Measurements from ENCODE around the gene IP6K2.
A peak's percentile ranks its signal among the peaks of the same experiment; 100 is the strongest.

Gene IP6K2

GRCh38 chr3:48685603-48686511 lies 31.2 kb downstream of the IP6K2 start, which contains the start of gene NCKIPSD:
Gene NCKIPSD, minus strand, starts transcription at chr3:48685915. Its CDS starts 108 bp downstream, at chr3:48685807.
- no peaks in the 10 kb centered on the region for H3K9me3 ChIP-seq (ENCODE audit: control insufficient read depth, insufficient read depth, low read length)
- H3K9ac ChIP-seq (ENCODE audit: low read depth, low read length): peak within 1 kb of the TSS; percentile 85
- H3K4me3 ChIP-seq (ENCODE audit: low read depth, low read length): peak within 1 kb of the TSS; percentile 91
- H3K4me1 ChIP-seq (ENCODE audit: control insufficient read depth, insufficient read depth, low read length): peaks cover 4% of the 10 kb centered on the region
- peaks cover 47% of the 10 kb centered on the region for H3K36me3 ChIP-seq (ENCODE audit: control insufficient read depth, insufficient read depth, low read length)
- H3K27me3 ChIP-seq (ENCODE audit: control insufficient read depth, insufficient read depth, low read length): no peaks in the 10 kb centered on the region

GRCh38 chr3:48685293-48685602 lies 31.8 kb downstream of the IP6K2 start:
- Histone ChIP-seq H3K4me3 (ENCODE audit: low read depth, low read length) (peak overlapping the region; percentile 91), H3K9me3 (ENCODE audit: control insufficient read depth, insufficient read depth, low read length) (no peaks in the 10 kb centered on the region), H3K27me3 (ENCODE audit: control insufficient read depth, insufficient read depth, low read length) (no peaks in the 10 kb centered on the region), H3K9ac (ENCODE audit: low read depth, low read length) (peak overlapping the region; percentile 85), H3K36me3 (ENCODE audit: control insufficient read depth, insufficient read depth, low read length) (peaks cover 49% of the 10 kb centered on the region), H3K4me1 (ENCODE audit: control insufficient read depth, insufficient read depth, low read length) (peaks cover 4% of the 10 kb centered on the region)

GRCh38 chr3:48684480-48685143 lies 32.4 kb downstream of the IP6K2 start:
- Histone ChIP-seq H3K9ac (ENCODE audit: low read depth, low read length) (peak overlapping the region; percentile 60), H3K9me3 (ENCODE audit: control insufficient read depth, insufficient read depth, low read length) (no peaks in the 10 kb centered on the region), H3K36me3 (ENCODE audit: control insufficient read depth, insufficient read depth, low read length) (peaks cover 52% of the 10 kb centered on the region), H3K4me3 (ENCODE audit: low read depth, low read length) (peak overlapping the region; percentile 91), H3K27me3 (ENCODE audit: control insufficient read depth, insufficient read depth, low read length) (no peaks in the 10 kb centered on the region), H3K4me1 (ENCODE audit: control insufficient read depth, insufficient read depth, low read length) (peaks cover 4% of the 10 kb centered on the region)

DNA sequence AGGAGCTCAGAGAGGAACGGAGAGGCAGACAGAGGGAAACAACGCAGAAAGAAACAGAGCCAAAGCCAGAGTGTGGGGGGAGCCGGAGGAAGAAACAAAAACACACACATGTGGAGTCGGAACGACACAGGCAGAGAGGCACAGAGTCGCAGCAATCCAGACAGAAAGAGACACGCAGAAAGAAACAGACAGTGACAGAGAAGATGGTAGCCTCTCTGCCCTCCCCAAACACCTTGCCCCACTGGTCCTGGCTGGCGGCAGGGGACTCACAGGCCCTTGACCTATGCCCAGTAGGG lies 33.0 kb downstream of the IP6K2 start:
- no peaks in the 10 kb centered on the region for H3K27me3 ChIP-seq (ENCODE audit: control insufficient read depth, insufficient read depth, low read length)
- H3K4me1 ChIP-seq (ENCODE audit: control insufficient read depth, insufficient read depth, low read length): peaks cover 4% of the 10 kb centered on the region
- no peak overlapping the region for H3K9ac ChIP-seq (ENCODE audit: low read depth, low read length)
- H3K4me3 ChIP-seq (ENCODE audit: low read depth, low read length): peak overlapping the region; percentile 91
- H3K36me3 ChIP-seq (ENCODE audit: control insufficient read depth, insufficient read depth, low read length): peaks cover 53% of the 10 kb centered on the region
- H3K9me3 ChIP-seq (ENCODE audit: control insufficient read depth, insufficient read depth, low read length): no peaks in the 10 kb centered on the region

DNA sequence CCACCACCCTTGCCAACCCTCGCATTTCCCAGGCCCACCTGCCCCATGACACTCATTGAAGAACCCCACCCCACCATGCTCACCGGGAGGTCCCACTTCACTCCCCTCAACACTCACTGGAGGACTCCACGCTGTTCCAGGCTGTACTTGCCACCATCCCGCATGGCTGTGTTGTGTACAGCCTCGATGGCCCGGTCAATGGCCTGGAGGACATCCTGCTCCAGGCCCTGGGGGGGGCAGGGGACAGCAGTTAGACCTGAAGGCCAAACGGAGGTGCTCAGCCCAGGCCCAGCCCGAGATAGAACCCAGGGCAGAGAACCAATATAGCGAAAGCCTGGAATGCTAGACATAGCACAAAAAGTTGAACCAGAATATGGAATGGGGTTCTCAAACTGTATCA lies 34.2 kb downstream of the IP6K2 start:
- peaks cover 53% of the 10 kb centered on the region for H3K36me3 ChIP-seq (ENCODE audit: control insufficient read depth, insufficient read depth, low read length)
- no peaks in the 10 kb centered on the region for H3K27me3 ChIP-seq (ENCODE audit: control insufficient read depth, insufficient read depth, low read length)
- peaks cover 4% of the 10 kb centered on the region for H3K4me1 ChIP-seq (ENCODE audit: control insufficient read depth, insufficient read depth, low read length)
- no peaks in the 10 kb centered on the region for H3K9me3 ChIP-seq (ENCODE audit: control insufficient read depth, insufficient read depth, low read length)
- no peak overlapping the region for H3K9ac ChIP-seq (ENCODE audit: low read depth, low read length)
- H3K4me3 ChIP-seq (ENCODE audit: low read depth, low read length): no peak overlapping the region

DNA sequence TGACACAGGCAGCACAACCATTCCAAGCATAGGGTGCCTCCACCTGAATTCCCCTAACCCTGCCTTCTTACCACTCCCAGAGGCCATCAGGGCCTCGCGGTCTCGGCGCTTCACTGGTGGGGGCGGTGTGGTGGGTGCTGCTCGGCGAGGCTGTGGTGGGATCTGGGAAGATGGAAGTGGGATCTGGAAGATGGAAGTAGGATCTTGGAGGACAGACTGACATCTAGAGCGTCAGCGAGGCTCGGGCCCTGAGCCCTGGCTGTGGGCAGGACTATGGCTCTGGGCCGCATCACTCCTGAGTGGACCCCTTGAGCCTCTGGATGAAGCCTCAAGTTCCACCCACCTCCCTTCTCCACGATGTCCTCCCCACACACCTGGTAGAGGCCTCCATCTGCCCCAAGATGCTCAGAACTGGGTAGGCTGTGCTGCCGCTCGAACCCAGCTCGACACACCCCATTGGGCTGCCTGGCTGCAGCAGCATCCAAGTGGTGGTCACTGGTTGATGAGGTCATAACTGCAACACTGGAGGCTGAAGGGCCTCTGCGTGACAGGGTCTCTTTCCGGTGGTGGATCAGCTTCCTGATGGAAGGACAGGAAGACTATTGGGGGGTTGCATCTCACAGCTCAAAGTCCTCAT lies 34.9 kb downstream of the IP6K2 start:
- Histone ChIP-seq H3K36me3 (ENCODE audit: control insufficient read depth, insufficient read depth, low read length) (peaks cover 50% of the 10 kb centered on the region), H3K4me3 (ENCODE audit: low read depth, low read length) (no peak overlapping the region), H3K4me1 (ENCODE audit: control insufficient read depth, insufficient read depth, low read length) (peaks cover 4% of the 10 kb centered on the region), H3K9me3 (ENCODE audit: control insufficient read depth, insufficient read depth, low read length) (no peaks in the 10 kb centered on the region), H3K9ac (ENCODE audit: low read depth, low read length) (no peak overlapping the region), H3K27me3 (ENCODE audit: control insufficient read depth, insufficient read depth, low read length) (no peaks in the 10 kb centered on the region)

DNA sequence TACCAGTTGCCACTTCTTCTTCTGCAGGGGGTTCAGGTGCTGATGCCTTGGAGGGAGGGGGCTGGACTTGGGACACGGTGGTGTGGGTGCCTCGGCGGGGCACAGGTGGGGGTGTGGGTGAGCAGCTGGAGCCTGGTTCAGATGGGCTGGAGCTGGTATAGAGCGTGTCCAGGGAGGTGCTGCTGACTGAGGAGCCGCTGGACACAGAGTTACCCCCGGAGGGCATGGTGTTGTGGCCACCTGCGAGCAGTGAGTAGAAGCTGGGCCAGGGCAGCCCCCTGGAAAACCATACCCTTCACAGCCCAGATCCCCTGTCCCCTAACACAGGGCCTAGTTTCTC lies 35.5 kb downstream of the IP6K2 start:
- Histone ChIP-seq H3K4me3 (ENCODE audit: low read depth, low read length) (no peak overlapping the region), H3K36me3 (ENCODE audit: control insufficient read depth, insufficient read depth, low read length) (peaks cover 50% of the 10 kb centered on the region), H3K9ac (ENCODE audit: low read depth, low read length) (no peak overlapping the region), H3K9me3 (ENCODE audit: control insufficient read depth, insufficient read depth, low read length) (no peaks in the 10 kb centered on the region), H3K4me1 (ENCODE audit: control insufficient read depth, insufficient read depth, low read length) (peaks cover 4% of the 10 kb centered on the region), H3K27me3 (ENCODE audit: control insufficient read depth, insufficient read depth, low read length) (no peaks in the 10 kb centered on the region)

- no peaks in the 10 kb centered on the region for H3K9me3 ChIP-seq (ENCODE audit: control insufficient read depth, insufficient read depth, low read length)
- peaks cover 54% of the 10 kb centered on the region for H3K36me3 ChIP-seq (ENCODE audit: control insufficient read depth, insufficient read depth, low read length)
- H3K9ac ChIP-seq (ENCODE audit: low read depth, low read length): no peak overlapping the region
- H3K27me3 ChIP-seq (ENCODE audit: control insufficient read depth, insufficient read depth, low read length): no peaks in the 10 kb centered on the region
- H3K4me1 ChIP-seq (ENCODE audit: control insufficient read depth, insufficient read depth, low read length): peaks cover 4% of the 10 kb centered on the region
- no peak overlapping the region for H3K4me3 ChIP-seq (ENCODE audit: low read depth, low read length)
These were observed 36.0 kb downstream of the IP6K2 start for GRCh38 chr3:48680811-48681540.

DNA sequence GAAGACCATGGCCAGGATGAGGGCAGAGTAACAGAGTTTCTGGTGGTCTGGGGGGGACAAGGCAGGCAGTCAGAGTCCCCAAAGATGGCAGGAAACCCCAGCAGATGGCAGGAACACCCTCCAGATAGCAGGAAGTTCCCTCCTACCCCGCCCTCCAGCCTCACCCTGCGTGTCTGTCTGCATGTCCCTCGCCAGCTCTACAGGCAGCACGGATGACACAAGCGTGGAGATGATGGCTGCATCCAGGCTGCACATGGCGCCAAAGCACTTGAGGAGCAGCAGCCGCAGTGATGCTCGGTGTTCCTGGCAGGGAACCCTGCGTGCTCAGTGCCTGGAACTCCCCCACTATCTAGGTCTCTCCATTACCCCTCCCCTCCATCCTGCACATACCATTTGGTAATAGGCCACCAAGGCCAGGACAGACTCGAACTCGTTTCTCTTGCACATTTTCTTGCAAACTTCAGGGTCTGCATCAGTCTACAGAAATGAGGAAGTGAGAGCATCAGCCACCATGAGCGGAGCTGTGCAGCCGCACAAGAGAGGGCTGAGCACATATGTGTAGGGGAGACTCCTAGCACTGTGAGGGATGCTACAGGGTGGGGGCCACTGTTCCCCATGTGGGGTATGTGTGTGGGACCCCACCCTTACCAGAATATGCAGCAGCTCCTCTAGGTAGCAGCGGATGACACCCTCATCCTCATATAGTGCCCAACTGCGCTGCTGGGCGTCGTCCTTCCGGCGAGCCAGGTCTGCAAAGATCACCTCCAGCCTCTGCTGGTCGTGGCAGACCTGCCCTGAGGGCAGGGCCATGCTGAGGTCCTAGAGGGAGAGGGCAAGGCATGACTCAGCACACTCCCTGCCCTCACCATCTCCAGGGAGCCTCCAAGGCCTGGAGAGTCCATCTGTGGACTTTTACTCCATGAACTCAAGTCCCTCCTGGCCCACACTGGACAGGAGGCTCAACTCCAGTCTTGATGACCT lies 37.3 kb downstream of the IP6K2 start:
- Histone ChIP-seq H3K9me3 (ENCODE audit: control insufficient read depth, insufficient read depth, low read length) (no peaks in the 10 kb centered on the region), H3K27me3 (ENCODE audit: control insufficient read depth, insufficient read depth, low read length) (no peaks in the 10 kb centered on the region), H3K4me1 (ENCODE audit: control insufficient read depth, insufficient read depth, low read length) (peaks cover 2% of the 10 kb centered on the region), H3K9ac (ENCODE audit: low read depth, low read length) (no peak overlapping the region), H3K36me3 (ENCODE audit: control insufficient read depth, insufficient read depth, low read length) (peaks cover 61% of the 10 kb centered on the region), H3K4me3 (ENCODE audit: low read depth, low read length) (no peak overlapping the region)

GRCh38 chr3:48678566-48679380 lies 38.2 kb downstream of the IP6K2 start:
- no peak overlapping the region for H3K4me3 ChIP-seq (ENCODE audit: low read depth, low read length)
- no peak overlapping the region for H3K9ac ChIP-seq (ENCODE audit: low read depth, low read length)
- H3K36me3 ChIP-seq (ENCODE audit: control insufficient read depth, insufficient read depth, low read length): peaks cover 69% of the 10 kb centered on the region
- H3K27me3 ChIP-seq (ENCODE audit: control insufficient read depth, insufficient read depth, low read length): no peaks in the 10 kb centered on the region
- no peaks in the 10 kb centered on the region for H3K4me1 ChIP-seq (ENCODE audit: control insufficient read depth, insufficient read depth, low read length)
- H3K9me3 ChIP-seq (ENCODE audit: control insufficient read depth, insufficient read depth, low read length): no peaks in the 10 kb centered on the region

All from iPS-15b (cell line).